SK-N-SH (cell line): ENCODE measurements around the gene GPC2. TPM values are rescaled to one million over a fixed set of nuclear protein-coding genes. Genes with fewer than 3 reads are reported as not detected.

Experiments used
- CTCF ChIA-PET: fragments of 300-600, 350-600 bp; formaldehyde crosslinking; extraction: SDS; loops from one replicate; lab custom pipeline; 2021; lab: Yijun Ruan, JAX
- POLR2A ChIA-PET: fragments of 350-600 bp; sonication (Branson Sonifier 250); formaldehyde crosslinking; extraction: SDS; loops from one replicate; lab custom pipeline; 2020; ENCODE audit warnings: antibody characterized with exemption, inconsistent platforms; lab: Yijun Ruan, JAX
- DNase-seq: peaks from one replicate; pipeline ENCODE4 v3.0.0; 2012
- H2AFZ ChIP-seq: fragments of 200-600 bp; sonication (generic); 2 replicates; pipeline ENCODE4 v1.8.1; 2016; ENCODE audit warnings: antibody characterized with exemption, mild to moderate bottlenecking, low read depth
- H3F3A ChIP-seq: fragments of 200-600 bp; sonication (generic); replicated peaks from 2 replicates; pipeline ENCODE3; 2016; ENCODE audit warnings: antibody characterized with exemption, mild to moderate bottlenecking; ENCODE audit not compliant: insufficient read depth
- H3K27ac ChIP-seq, 2 experiments: fragments of 200-500 bp in 1 of 2; fragments of 200-600 bp in 1 of 2; sonication (Bioruptor generic) in 1 of 2; sonication (generic), shearing (Covaris generic) in 1 of 2; 2 replicates each; pipeline versions ENCODE4 v1.5.1 to v1.6.1; 2014 to 2016; ENCODE audit warnings: low read depth in 2 of 2, inconsistent platforms in 1 of 2, low read length in 1 of 2, mild to moderate bottlenecking in 1 of 2, mixed read lengths in 1 of 2
- H3K27me3 ChIP-seq: fragments of 200-600 bp; sonication (generic), shearing (Covaris generic); 2 replicates; pipeline ENCODE4 v1.6.1; 2016; ENCODE audit warnings: mixed run types; ENCODE audit not compliant: insufficient read depth
- H3K36me3 ChIP-seq, 2 experiments: fragments of 200-500 bp in 1 of 2; fragments of 200-600 bp in 1 of 2; sonication (Bioruptor generic) in 1 of 2; sonication (generic) in 1 of 2; replicated peaks in 1 of 2; 2 replicates each; pipeline versions ENCODE3 to v1.5.1; 2014 to 2016; ENCODE audit warnings: low read length in 1 of 2, mild to moderate bottlenecking in 1 of 2; ENCODE audit not compliant: insufficient read depth in 2 of 2, control insufficient read depth in 1 of 2
- H3K4me1 ChIP-seq, 2 experiments: fragments of 200-500 bp in 1 of 2; fragments of 200-600 bp in 1 of 2; sonication (Bioruptor generic) in 1 of 2; sonication (generic), shearing (Covaris generic) in 1 of 2; 2 replicates each; pipeline versions ENCODE4 v1.5.1 to v1.6.1; 2014 to 2016; ENCODE audit warnings: low read depth in 1 of 2, low read length in 1 of 2, mixed run types in 1 of 2; ENCODE audit not compliant: insufficient read depth in 2 of 2, control insufficient read depth in 1 of 2
- H3K4me2 ChIP-seq: fragments of 200-600 bp; sonication (generic), shearing (Covaris generic); 2 replicates; pipeline ENCODE4 v1.6.1; 2017; ENCODE audit warnings: mixed run types
- H3K4me3 ChIP-seq, 2 experiments: fragments of 200-500 bp in 1 of 2; fragments of 200-600 bp in 1 of 2; sonication (Bioruptor generic) in 1 of 2; sonication (generic), shearing (Covaris generic) in 1 of 2; 2 replicates each; pipeline versions ENCODE4 v1.5.1 to v1.8.1; 2014 to 2016; ENCODE audit warnings: low read depth in 2 of 2, inconsistent platforms in 1 of 2, low read length in 1 of 2, mild to moderate bottlenecking in 1 of 2, mixed read lengths in 1 of 2, moderate library complexity in 1 of 2
- H3K79me2 ChIP-seq: fragments of 200-600 bp; sonication (generic); 2 replicates; pipeline ENCODE4 v1.8.1; 2017; ENCODE audit warnings: mild to moderate bottlenecking; ENCODE audit not compliant: insufficient read depth
- H3K9ac ChIP-seq: fragments of 200-600 bp; sonication (generic); 2 replicates; pipeline ENCODE4 v1.6.1; 2017; ENCODE audit warnings: mixed run types
- H3K9me2 ChIP-seq: fragments of 200-600 bp; sonication (generic); 2 replicates; pipeline ENCODE4 v1.6.1; 2017; ENCODE audit warnings: mixed run types
- H3K9me3 ChIP-seq: fragments of 200-600 bp; sonication (generic); 2 replicates; pipeline ENCODE4 v1.6.1; 2017; ENCODE audit warnings: mixed run types, mild to moderate bottlenecking, moderate library complexity
- H4K20me1 ChIP-seq: fragments of 200-600 bp; sonication (generic); 2 replicates; pipeline ENCODE4 v1.6.1; 2017; ENCODE audit warnings: mild to moderate bottlenecking, mixed run types; ENCODE audit not compliant: insufficient read depth
- ELF1 ChIP-seq: IDR thresholded peaks from 2 replicates; pipeline ENCODE4 v1.4.0; 2012
- EZH2phosphoT487 ChIP-seq: fragments of 200-600 bp; sonication (generic); IDR thresholded peaks from 2 replicates; pipeline ENCODE4 v1.6.1; 2017; ENCODE audit warnings: low read depth, mixed run types, mild to moderate bottlenecking, antibody characterized with exemption, moderate library complexity, borderline replicate concordance
- FOSL2 ChIP-seq: IDR thresholded peaks from 2 replicates; pipeline ENCODE4 v1.4.0; 2012; ENCODE audit warnings: low read depth, mild to moderate bottlenecking, moderate library complexity, borderline replicate concordance
- FOXJ3 ChIP-seq: sonication (generic); formaldehyde crosslinking; IDR thresholded peaks from 2 replicates; pipeline ENCODE4 v1.5.1; 2020; ENCODE audit warnings: mild to moderate bottlenecking, missing genetic modification reagents
- FOXM1 ChIP-seq: IDR thresholded peaks from 2 replicates; pipeline ENCODE4 v1.4.0; 2012; ENCODE audit warnings: low read depth, mild to moderate bottlenecking
- GATA2 ChIP-seq: sonication (generic); formaldehyde crosslinking; IDR thresholded peaks from 2 replicates; pipeline ENCODE4 v1.5.0; 2020; ENCODE audit warnings: mild to moderate bottlenecking, missing genetic modification reagents
- JUND ChIP-seq: IDR thresholded peaks from 2 replicates; pipeline ENCODE4 v1.4.0; 2012
- MEF2A ChIP-seq: IDR thresholded peaks from 2 replicates; pipeline ENCODE4 v1.4.0; 2012; ENCODE audit warnings: low read depth, borderline replicate concordance
- NFIC ChIP-seq: IDR thresholded peaks from 2 replicates; pipeline ENCODE4 v1.4.0; 2012; ENCODE audit warnings: borderline replicate concordance
- NRF1 ChIP-seq: IDR thresholded peaks from 2 replicates; pipeline ENCODE4 v1.6.1; 2012; ENCODE audit warnings: low read depth, mild to moderate bottlenecking, low read length
- POLR2AphosphoS5 ChIP-seq: IDR thresholded peaks from 2 replicates; pipeline ENCODE4 v1.6.1; 2012; ENCODE audit warnings: low read depth, low read length
- RAD21 ChIP-seq: IDR thresholded peaks from 2 replicates; pipeline ENCODE4 v1.6.1; 2012; ENCODE audit warnings: mild to moderate bottlenecking, low read length
- RFX5 ChIP-seq: IDR thresholded peaks from 2 replicates; pipeline ENCODE4 v1.6.1; 2012; ENCODE audit warnings: mild to moderate bottlenecking, improper control_type of control experiment, low read length
- RXRA ChIP-seq: IDR thresholded peaks from 2 replicates; pipeline ENCODE4 v1.4.0; 2012; ENCODE audit warnings: low read depth, mild to moderate bottlenecking, borderline replicate concordance
- SIN3A ChIP-seq: IDR thresholded peaks from 2 replicates; pipeline ENCODE4 v1.6.1; 2012; ENCODE audit warnings: low read depth, mild to moderate bottlenecking, low read length, moderate library complexity, borderline replicate concordance
- SMC3 ChIP-seq: IDR thresholded peaks from 2 replicates; pipeline ENCODE4 v1.6.1; 2012; ENCODE audit warnings: low read depth, low read length, improper control_type of control experiment
- TAF1 ChIP-seq: IDR thresholded peaks from 2 replicates; pipeline ENCODE4 v1.6.1; 2012; ENCODE audit warnings: low read depth, mild to moderate bottlenecking, low read length, moderate library complexity, borderline replicate concordance
- WGBS: methylation state at CpG from one replicate; pipeline ENCODE4 v1.1.6; 2017; ENCODE audit warnings: low lambda C conversion rate; 5-methylcytosine and 5-hydroxymethylcytosine counted together
- polyA plus RNA-seq, 3 experiments: library from polyadenylated mRNA; depleted of rRNA; stranded (reverse); fragments of >200 nt; gene quantifications; 2 replicates each; pipeline ENCODE4 v1.2.3, GENCODE V29; 2012
- TF ChIP-seq, protein P1 (sequence below): IDR thresholded peaks from 2 replicates; pipeline ENCODE4 v1.6.1; 2012; ENCODE audit warnings: mild to moderate bottlenecking, low read depth, low read length, moderate library complexity
- TF ChIP-seq, protein P2 (sequence below): fragments of 150-350 bp; IDR thresholded peaks from 2 replicates; pipeline ENCODE4 v1.6.1; 2017; ENCODE audit warnings: antibody characterized with exemption, low read length, low read depth, borderline replicate concordance
- TF ChIP-seq, protein P3 (sequence below): IDR thresholded peaks from 2 replicates; pipeline ENCODE4; 2012

The GPC2 gene
- polyA plus RNA-seq, 1 of the 3 experiments (the other 2 are of a cell fraction) = 12.9 TPM

DNA sequence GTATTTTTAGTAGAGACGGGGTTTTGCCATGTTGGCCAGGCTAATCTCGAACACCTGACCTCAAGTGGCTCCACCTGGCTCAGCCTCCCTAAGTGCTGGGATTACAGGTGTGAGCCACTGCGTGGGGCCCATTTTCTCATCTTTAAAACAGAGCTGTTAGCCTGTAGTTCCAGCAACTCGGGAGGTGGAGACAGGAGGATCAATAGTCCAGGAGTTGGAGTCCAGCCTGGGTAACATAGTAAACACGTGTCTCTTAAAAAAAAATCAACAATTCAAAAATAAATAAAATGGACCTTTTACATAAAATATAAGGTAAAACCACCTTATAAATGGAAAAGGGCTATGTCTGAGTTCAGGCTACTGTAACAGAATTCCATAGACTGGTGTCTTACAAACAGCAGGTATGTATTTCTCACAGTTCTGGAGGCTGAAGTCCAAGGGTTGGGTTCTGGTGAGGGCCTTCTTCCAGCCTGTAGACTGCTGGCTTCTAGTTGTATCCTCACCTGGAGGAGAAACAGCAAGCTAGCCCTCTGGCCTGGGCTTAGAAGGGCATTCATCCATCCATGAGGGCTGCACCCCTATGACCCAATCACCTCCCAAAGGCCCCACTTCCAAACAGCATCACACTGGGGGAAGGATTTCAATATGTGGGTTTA is 35.6 kb upstream of the GPC2 start:
- no peak for DNase-seq
- Histone ChIP-seq H3F3A (no peaks in the 10 kb centered on the region), H4K20me1 (no peaks in the 10 kb centered on the region), H3K36me3 (no peaks in the 10 kb centered on the region), H3K27ac (no peak overlapping the region)
- WGBS = 91% methylated on average over 5 of the region's 5 CpGs
- TF ChIP-seq, protein P1, sequence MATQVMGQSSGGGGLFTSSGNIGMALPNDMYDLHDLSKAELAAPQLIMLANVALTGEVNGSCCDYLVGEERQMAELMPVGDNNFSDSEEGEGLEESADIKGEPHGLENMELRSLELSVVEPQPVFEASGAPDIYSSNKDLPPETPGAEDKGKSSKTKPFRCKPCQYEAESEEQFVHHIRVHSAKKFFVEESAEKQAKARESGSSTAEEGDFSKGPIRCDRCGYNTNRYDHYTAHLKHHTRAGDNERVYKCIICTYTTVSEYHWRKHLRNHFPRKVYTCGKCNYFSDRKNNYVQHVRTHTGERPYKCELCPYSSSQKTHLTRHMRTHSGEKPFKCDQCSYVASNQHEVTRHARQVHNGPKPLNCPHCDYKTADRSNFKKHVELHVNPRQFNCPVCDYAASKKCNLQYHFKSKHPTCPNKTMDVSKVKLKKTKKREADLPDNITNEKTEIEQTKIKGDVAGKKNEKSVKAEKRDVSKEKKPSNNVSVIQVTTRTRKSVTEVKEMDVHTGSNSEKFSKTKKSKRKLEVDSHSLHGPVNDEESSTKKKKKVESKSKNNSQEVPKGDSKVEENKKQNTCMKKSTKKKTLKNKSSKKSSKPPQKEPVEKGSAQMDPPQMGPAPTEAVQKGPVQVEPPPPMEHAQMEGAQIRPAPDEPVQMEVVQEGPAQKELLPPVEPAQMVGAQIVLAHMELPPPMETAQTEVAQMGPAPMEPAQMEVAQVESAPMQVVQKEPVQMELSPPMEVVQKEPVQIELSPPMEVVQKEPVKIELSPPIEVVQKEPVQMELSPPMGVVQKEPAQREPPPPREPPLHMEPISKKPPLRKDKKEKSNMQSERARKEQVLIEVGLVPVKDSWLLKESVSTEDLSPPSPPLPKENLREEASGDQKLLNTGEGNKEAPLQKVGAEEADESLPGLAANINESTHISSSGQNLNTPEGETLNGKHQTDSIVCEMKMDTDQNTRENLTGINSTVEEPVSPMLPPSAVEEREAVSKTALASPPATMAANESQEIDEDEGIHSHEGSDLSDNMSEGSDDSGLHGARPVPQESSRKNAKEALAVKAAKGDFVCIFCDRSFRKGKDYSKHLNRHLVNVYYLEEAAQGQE = no peak
- no peak for TF ChIP-seq EZH2phosphoT487
- TF ChIP-seq, protein P2, sequence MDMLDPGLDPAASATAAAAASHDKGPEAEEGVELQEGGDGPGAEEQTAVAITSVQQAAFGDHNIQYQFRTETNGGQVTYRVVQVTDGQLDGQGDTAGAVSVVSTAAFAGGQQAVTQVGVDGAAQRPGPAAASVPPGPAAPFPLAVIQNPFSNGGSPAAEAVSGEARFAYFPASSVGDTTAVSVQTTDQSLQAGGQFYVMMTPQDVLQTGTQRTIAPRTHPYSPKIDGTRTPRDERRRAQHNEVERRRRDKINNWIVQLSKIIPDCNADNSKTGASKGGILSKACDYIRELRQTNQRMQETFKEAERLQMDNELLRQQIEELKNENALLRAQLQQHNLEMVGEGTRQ = no peak
- no peak for TF ChIP-seq ELF1
- TF ChIP-seq POLR2AphosphoS5 = no peak
- no peak for TF ChIP-seq FOXM1
- no peak for TF ChIP-seq JUND
- TF ChIP-seq NFIC = no peak
- TF ChIP-seq TAF1 = no peak
- TF ChIP-seq GATA2 (CRISPR knock-in tag) = no peak
- TF ChIP-seq NRF1 = no peak
- TF ChIP-seq RAD21 = no peak
- TF ChIP-seq FOXJ3 (CRISPR knock-in tag) = no peak
- TF ChIP-seq FOSL2 = no peak
- no peak for TF ChIP-seq RFX5
- no peak for TF ChIP-seq RXRA
- no peak for TF ChIP-seq SIN3A
- TF ChIP-seq, protein P3, sequence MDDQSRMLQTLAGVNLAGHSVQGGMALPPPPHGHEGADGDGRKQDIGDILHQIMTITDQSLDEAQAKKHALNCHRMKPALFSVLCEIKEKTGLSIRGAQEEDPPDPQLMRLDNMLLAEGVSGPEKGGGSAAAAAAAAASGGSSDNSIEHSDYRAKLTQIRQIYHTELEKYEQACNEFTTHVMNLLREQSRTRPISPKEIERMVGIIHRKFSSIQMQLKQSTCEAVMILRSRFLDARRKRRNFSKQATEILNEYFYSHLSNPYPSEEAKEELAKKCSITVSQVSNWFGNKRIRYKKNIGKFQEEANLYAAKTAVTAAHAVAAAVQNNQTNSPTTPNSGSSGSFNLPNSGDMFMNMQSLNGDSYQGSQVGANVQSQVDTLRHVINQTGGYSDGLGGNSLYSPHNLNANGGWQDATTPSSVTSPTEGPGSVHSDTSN = no peak
- TF ChIP-seq MEF2A = no peak
- TF ChIP-seq SMC3 = no peak
- TF ChIP-seq, all 33 proteins: peak for 0
- Histone ChIP-seq H3K4me3 (no peak overlapping the region), H3K9me3 (no peaks in the 10 kb centered on the region), H3K4me2 (no peak overlapping the region), H3K27me3 (no peaks in the 10 kb centered on the region), H3K4me1 (no peaks in the 10 kb centered on the region; a peak in 1 of 4 replicates), H3K9ac (no peak overlapping the region), H3K9me2 (no peaks in the 10 kb centered on the region), H2AFZ (no peak overlapping the region), H3K79me2 (no peaks in the 10 kb centered on the region)
- POLR2A ChIA-PET = no interaction called here
- CTCF ChIA-PET = interaction anchor here (0.6 to 15.9 kb wide), 3 partner anchors 8 to 181 kb away, joined by 3 to 262 read pairs (median 3); no protein-coding TSS in a partner anchor
